Liver (tissue), 9 donors: ENCODE measurements around the gene CFTR. TPM values are rescaled to one million over a fixed set of nuclear protein-coding genes. Genes with fewer than 3 reads are reported as not detected.

ENCODE experiments used
- DNase-seq: peaks from one replicate; pipeline ENCODE4 v3.0.0-alpha.2; 2017; ENCODE audit warnings: low spot score
- H3K27ac ChIP-seq, 2 donors: one replicate each; pipeline ENCODE4 v1.7.0; 2013; ENCODE audit warnings: inconsistent platforms in 2 of 2, low read length in 2 of 2, control low read depth in 1 of 2, low read depth in 1 of 2, mild to moderate bottlenecking in 1 of 2
- H3K27me3 ChIP-seq, 4 donors: one replicate each; pipeline versions ENCODE4 v1.6.1 to v1.7.0; 2013; ENCODE audit warnings: low read length in 3 of 4, inconsistent platforms in 1 of 4, mild to moderate bottlenecking in 1 of 4, moderate library complexity in 1 of 4; ENCODE audit not compliant: control insufficient read depth in 4 of 4, insufficient read depth in 4 of 4
- H3K36me3 ChIP-seq, 4 donors: one replicate each; pipeline versions ENCODE4 v1.6.1 to v1.7.0; 2013; ENCODE audit warnings: low read length in 3 of 4, mild to moderate bottlenecking in 3 of 4, low read depth in 1 of 4, moderate library complexity in 1 of 4; ENCODE audit not compliant: control insufficient read depth in 4 of 4, insufficient read depth in 3 of 4
- H3K4me1 ChIP-seq, 4 donors: one replicate each; pipeline versions ENCODE4 v1.6.1 to v1.7.0; 2013; ENCODE audit warnings: low read length in 3 of 4, mild to moderate bottlenecking in 3 of 4, moderate library complexity in 1 of 4; ENCODE audit not compliant: control insufficient read depth in 4 of 4, insufficient read depth in 4 of 4
- H3K4me3 ChIP-seq, 3 donors: one replicate each; pipeline versions ENCODE4 v1.6.1 to v1.7.0; 2013; ENCODE audit warnings: low read length in 3 of 3, control low read depth in 1 of 3, low read depth in 1 of 3, mild to moderate bottlenecking in 1 of 3
- H3K9ac ChIP-seq, 2 donors: one replicate each; pipeline ENCODE4 v1.7.0; 2013; ENCODE audit warnings: low read length in 2 of 2, mild to moderate bottlenecking in 2 of 2, moderate library complexity in 2 of 2, control low read depth in 1 of 2, low read depth in 1 of 2
- H3K9me3 ChIP-seq, 4 donors: one replicate each; pipeline versions ENCODE4 v1.6.1 to v1.7.0; 2013; ENCODE audit warnings: low read length in 3 of 4; ENCODE audit not compliant: control insufficient read depth in 4 of 4
- ATF3 ChIP-seq: IDR thresholded peaks from 2 replicates; pipeline ENCODE4 v1.6.1; 2016; ENCODE audit warnings: antibody characterized with exemption
- CTCF ChIP-seq: fragments of 150-350 bp; IDR thresholded peaks from 2 replicates; pipeline ENCODE4 v1.5.1; 2017; ENCODE audit warnings: improper control_type of control experiment, low read depth, low read length; ENCODE audit not compliant: missing input control
- EGR1 ChIP-seq, 2 donors: IDR thresholded peaks; 2 replicates each; pipeline ENCODE4 v1.6.1; 2016 to 2018; ENCODE audit warnings: antibody characterized with exemption in 2 of 2, low read depth in 2 of 2
- FOXA1 ChIP-seq: IDR thresholded peaks from 2 replicates; pipeline ENCODE4 v1.6.1; 2016; ENCODE audit warnings: antibody characterized with exemption
- FOXA2 ChIP-seq: IDR thresholded peaks from 2 replicates; pipeline ENCODE4 v1.6.1; 2016; ENCODE audit warnings: antibody characterized with exemption
- GABPA ChIP-seq, 2 donors: IDR thresholded peaks in 1 of 2; conservative IDR thresholded peaks in 1 of 2; 2 replicates each; pipeline ENCODE4 v1.6.1; 2016; ENCODE audit warnings: antibody characterized with exemption in 2 of 2, mild to moderate bottlenecking in 1 of 2, moderate library complexity in 1 of 2
- HNF4A ChIP-seq, 2 donors: conservative IDR thresholded peaks; 2 replicates each; pipeline ENCODE4 v1.6.1; 2016; ENCODE audit warnings: antibody characterized with exemption in 2 of 2, mild to moderate bottlenecking in 2 of 2
- HNF4G ChIP-seq: IDR thresholded peaks from 2 replicates; pipeline ENCODE4 v1.6.1; 2016; ENCODE audit warnings: antibody characterized with exemption
- JUND ChIP-seq, 2 donors: IDR thresholded peaks; 2 replicates each; pipeline ENCODE4 v1.6.1; 2016; ENCODE audit warnings: antibody characterized with exemption in 2 of 2
- MAX ChIP-seq: IDR thresholded peaks from 2 replicates; pipeline ENCODE4 v1.6.1; 2016; ENCODE audit warnings: antibody characterized with exemption
- NR2F2 ChIP-seq: IDR thresholded peaks from 2 replicates; pipeline ENCODE4 v1.6.1; 2016; ENCODE audit warnings: antibody characterized with exemption
- RAD21 ChIP-seq, 2 donors: IDR thresholded peaks; 2 replicates each; pipeline ENCODE4 v1.6.1; 2016; ENCODE audit warnings: antibody characterized with exemption in 2 of 2, mild to moderate bottlenecking in 2 of 2
- RXRA ChIP-seq, 2 donors: IDR thresholded peaks; 2 replicates each; pipeline ENCODE4 v1.6.1; 2017 to 2018; ENCODE audit warnings: antibody characterized with exemption in 2 of 2, mild to moderate bottlenecking in 1 of 2
- SP1 ChIP-seq: IDR thresholded peaks from 2 replicates; pipeline ENCODE4 v1.6.1; 2018; ENCODE audit warnings: antibody characterized with exemption, mild to moderate bottlenecking
- TAF1 ChIP-seq: conservative IDR thresholded peaks from 2 replicates; pipeline ENCODE4 v1.6.1; 2016; ENCODE audit warnings: antibody characterized with exemption, mild to moderate bottlenecking
- YY1 ChIP-seq: IDR thresholded peaks from 2 replicates; pipeline ENCODE4 v1.6.1; 2016; ENCODE audit warnings: antibody characterized with exemption, mild to moderate bottlenecking
- ZBTB33 ChIP-seq: IDR thresholded peaks from 2 replicates; pipeline ENCODE4 v1.6.1; 2016; ENCODE audit warnings: antibody characterized with exemption
- WGBS: extraction: QIAGEN DNeasy Blood & Tissue Kit; methylation state at CpG from one replicate; pipeline ENCODE4 v1.1.7; 2013; 5-methylcytosine and 5-hydroxymethylcytosine counted together
- polyA plus RNA-seq, 2 donors: library from polyadenylated mRNA; stranded (reverse) in 1 of 2; unstranded in 1 of 2; fragments of 200-250 nt in 1 of 2; fragments of >200 nt in 1 of 2; fragmentation: Nextera tagmentation in 1 of 2; extraction: Ambion mirVana in 1 of 2; gene quantifications; one replicate each; pipeline versions ENCODE4 v1.2.1 to v1.2.3, GENCODE V29; 2013 to 2015
- total RNA-seq, 2 donors: library from RNA; depleted of rRNA; stranded (reverse); fragments of >200 nt; gene quantifications; one replicate each; pipeline ENCODE4 v1.2.3, GENCODE V29; 2014
- donor health status: healthy.
- donor health status: healthy.
- donor health status: healthy.
- donor health status: healthy.
- donor health status: healthy.

The CFTR gene
- total and polyA plus RNA-seq, 4 donors: 0.75 to 10.5 (median 1.3) TPM

- DNase-seq: no peak
- H3K36me3 ChIP-seq: no peaks in the 10 kb centered on the region
- no peaks in the 10 kb centered on the region for H3K9me3 ChIP-seq
- no peak overlapping the region for H3K4me3 ChIP-seq
- TF ChIP-seq ATF3 (no peak), HNF4G (no peak), FOXA1 (no peak), HNF4A (conservative IDR thresholded peaks at IDR 0.05) (no peak), RXRA (IDR thresholded peaks at IDR 0.05) (no peak), FOXA2 (no peak), TAF1 (no peak), NR2F2 (no peak), MAX (no peak), EGR1 (IDR thresholded peaks at IDR 0.05; ENCODE audit: low read depth in 2 of 2) (no peak), CTCF (no peak), GABPA (IDR thresholded peaks at IDR 0.05 in 1 of 2, conservative IDR thresholded peaks at IDR 0.05 in 1 of 2) (no peak)
- H3K27ac ChIP-seq: no peak overlapping the region
- H3K4me1 ChIP-seq: peaks cover 0 to 3% (median 0%) of the 10 kb centered on the region in 4 donors
- no peak overlapping the region for H3K9ac ChIP-seq
- H3K27me3 ChIP-seq: no peaks in the 10 kb centered on the region
Observed at GRCh38 chr7:117560030-117560429, 80.2 kb downstream of the CFTR start.

- H3K4me1 ChIP-seq: peaks cover 0 to 13% (median 4%) of the 10 kb centered on the region in 4 donors
- no peak for DNase-seq
- no peaks in the 10 kb centered on the region for H3K36me3 ChIP-seq
- no peak for TF ChIP-seq TAF1
- TF ChIP-seq EGR1 (IDR thresholded peaks at IDR 0.05; ENCODE audit: low read depth in 2 of 2): no peak
- no peak for TF ChIP-seq HNF4G
- no peak for TF ChIP-seq ZBTB33
- no peak for TF ChIP-seq ATF3
- TF ChIP-seq GABPA (IDR thresholded peaks at IDR 0.05 in 1 of 2, conservative IDR thresholded peaks at IDR 0.05 in 1 of 2): no peak
- TF ChIP-seq FOXA2: no peak
- no peak for TF ChIP-seq YY1
- TF ChIP-seq SP1: no peak
- no peak for TF ChIP-seq RAD21 (IDR thresholded peaks at IDR 0.05)
- TF ChIP-seq FOXA1: no peak
- no peak for TF ChIP-seq CTCF
- TF ChIP-seq JUND (IDR thresholded peaks at IDR 0.05): no peak
- TF ChIP-seq HNF4A (conservative IDR thresholded peaks at IDR 0.05): no peak
- TF ChIP-seq NR2F2: no peak
- no peak overlapping the region for H3K27ac ChIP-seq
- H3K27me3 ChIP-seq: no peaks in the 10 kb centered on the region
- WGBS: 87% methylated on average over 2 of the region's 2 CpGs
- H3K9me3 ChIP-seq: no peaks in the 10 kb centered on the region
- H3K9ac ChIP-seq: no peak overlapping the region
- no peak overlapping the region for H3K4me3 ChIP-seq
Observed at GRCh38 chr7:117562759-117563158, 82.9 kb downstream of the CFTR start.
